GM18520 (cell line): ENCODE results near the gene C16orf96.
A peak's percentile ranks its signal among the peaks of the same experiment; 100 is the strongest.

Experiments
- ATAC-seq: cut with Tn5 transposase; IDR thresholded peaks from one replicate; pipeline ENCODE4 v1.9.1; 2021; ENCODE audit not compliant: unreplicated experiment

Gene C16orf96

DNA sequence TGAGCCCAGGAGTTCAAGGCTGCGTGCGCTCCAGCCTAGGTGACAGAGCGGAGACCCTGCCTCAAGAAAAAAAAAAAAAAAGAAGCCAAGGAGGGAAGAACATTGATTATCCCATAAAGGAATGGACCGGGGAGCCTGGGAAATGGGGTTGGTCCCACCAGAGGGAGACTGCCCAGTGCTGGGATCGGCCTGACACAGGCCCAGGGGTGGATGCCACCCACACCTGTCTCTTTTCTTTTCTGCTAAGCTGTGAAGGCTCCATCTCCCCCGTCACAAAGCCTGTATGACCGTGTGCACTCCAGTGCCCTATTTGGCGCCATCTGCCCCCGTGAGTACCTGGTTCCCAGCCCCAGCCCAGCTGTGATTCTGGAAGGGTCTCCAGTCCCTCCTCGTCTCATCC lies 42.9 kb downstream of the C16orf96 start:
- ATAC-seq, result no peak

DNA sequence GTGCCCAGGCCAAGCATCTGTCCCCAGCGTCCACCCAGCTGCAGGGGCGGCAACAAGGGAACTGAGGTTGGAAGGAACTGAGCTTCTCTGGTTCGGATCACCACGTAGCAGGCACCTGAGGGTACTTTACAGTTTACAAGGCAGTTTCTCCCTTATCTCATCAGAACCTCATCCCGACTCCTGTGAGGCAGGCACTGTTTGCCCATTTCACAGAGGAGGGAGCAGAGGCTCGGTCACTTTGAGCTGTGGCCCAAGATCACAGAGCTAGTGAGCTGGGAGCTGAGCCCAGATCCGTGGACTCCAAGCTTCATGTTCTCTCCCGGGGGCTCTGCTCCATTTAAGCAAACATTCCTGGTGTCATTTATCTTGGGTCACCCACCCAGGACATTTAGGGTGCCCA lies 43.4 kb downstream of the C16orf96 start:
- ATAC-seq, result no peak

DNA sequence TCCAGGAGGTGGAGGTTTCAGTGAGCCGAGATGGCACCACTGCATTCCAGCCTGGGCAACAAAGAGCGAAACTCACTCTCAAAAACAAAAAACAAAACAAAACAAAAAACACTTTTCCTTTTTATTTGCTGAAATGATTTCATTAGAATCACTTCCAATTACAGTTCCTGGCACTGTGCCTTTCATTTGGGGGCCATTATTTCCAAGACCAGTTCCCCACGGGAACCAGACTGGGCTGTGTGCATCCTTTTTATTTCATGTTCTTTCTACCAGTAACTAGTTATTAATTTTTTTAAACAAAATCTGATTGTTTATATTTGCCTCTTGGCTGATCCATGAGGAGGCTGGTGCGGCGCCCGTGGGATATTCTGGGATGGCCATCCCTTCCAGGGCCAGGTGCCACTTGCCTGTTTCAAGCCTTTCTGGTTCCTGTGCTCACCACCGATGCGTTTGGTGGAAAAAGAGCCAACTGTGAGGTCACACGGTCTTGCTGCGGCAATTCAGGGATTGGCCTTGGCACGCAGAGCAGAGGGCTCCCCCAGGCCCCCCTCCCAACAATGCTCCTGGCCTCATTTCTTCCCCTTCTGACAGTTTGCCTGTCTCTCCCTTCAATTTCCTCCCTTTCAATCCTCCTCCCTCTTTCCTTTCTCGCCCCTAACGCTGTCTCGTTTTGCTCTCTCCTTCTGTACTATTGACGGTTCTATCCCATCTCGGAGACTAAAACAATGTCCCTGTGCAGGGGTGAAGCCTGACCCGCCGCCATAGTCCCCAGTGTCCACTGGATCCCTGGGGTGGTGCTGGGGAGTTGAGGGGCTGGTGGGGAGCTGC lies 45.1 kb downstream of the C16orf96 start:
- no peak for ATAC-seq

DNA sequence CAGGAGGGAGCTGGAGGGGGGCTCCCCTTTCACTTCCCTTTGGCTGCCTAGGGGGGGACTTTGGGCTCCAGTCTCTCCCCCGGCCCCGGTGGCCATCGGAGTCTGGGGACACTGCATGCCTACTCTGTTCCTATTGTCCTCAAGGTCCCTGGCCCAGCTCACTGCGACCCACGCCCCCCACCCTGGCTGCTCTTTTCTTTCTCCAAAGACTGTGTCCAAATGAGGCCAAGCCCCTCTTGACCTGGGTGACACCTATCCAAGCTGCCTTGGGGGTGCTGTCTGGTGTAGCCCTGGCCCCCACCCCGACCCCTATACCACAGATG lies 45.7 kb downstream of the C16orf96 start:
- ATAC-seq, result no peak

DNA sequence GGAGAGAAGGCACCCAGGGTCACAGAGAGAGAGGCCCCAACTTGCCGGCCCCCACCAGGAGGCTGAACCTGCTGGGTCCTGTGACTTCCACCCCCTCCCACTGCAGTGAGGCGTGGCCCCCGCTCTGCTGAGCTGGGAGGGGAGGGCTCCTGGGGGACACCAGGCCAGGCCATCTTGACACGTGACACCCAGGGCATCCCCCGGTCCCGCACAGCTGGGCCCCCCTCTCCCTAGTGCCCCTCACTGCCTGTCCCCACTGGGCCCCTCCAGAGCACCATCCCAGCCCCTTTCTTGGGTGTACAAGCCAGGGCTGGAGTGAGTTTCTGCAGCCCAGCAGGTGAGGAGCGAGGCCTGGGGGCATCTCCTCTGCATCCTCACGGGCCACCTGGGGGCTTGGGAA lies 46.2 kb downstream of the C16orf96 start:
- ATAC-seq, result no peak

DNA sequence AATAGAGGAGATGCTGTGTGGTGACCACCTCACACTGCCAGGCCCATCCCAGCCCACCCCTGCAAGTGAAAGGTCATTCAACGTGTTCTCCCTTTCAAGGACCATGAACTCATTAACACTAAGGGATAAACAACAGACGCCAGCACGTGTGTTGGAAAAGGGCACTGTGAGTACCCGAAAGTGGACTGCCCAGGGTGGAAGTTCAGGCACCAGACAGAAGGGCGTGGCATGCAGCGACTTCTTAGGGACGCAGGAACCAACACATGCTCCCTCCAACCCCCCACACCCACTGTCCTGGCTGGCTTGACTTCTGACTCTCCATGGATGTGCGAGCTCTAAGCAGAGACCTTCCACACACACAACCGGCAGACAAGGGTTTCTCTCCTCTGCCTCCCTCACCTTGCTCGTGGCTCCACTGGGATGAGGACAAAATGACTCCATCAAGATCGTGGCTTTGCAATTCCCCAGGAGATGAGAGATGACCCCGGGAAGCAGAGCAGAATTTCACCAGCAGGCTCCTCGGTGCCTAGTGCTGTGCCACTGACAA lies 47.6 kb downstream of the C16orf96 start:
- ATAC-seq, result no peak

DNA sequence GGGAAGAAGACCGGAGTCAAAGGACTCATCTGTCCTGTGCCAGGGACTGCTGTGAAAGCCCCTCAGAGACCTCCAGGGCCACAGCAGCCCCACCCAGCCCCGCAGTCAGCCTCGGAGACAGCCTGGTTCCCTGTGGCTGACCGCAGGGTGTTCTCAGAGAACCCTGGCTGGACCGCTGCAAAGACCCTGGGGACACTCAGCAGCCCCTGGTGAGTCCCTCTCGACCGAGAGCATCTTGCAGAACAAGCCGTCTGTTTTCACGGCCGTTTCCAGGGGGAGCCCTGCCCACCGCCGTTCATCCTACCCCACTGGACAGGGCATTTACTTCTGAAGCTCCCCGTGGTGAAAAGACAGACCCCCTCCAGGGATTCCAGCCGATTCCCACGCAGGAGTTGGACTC lies 48.3 kb downstream of the C16orf96 start:
- no peak for ATAC-seq

DNA sequence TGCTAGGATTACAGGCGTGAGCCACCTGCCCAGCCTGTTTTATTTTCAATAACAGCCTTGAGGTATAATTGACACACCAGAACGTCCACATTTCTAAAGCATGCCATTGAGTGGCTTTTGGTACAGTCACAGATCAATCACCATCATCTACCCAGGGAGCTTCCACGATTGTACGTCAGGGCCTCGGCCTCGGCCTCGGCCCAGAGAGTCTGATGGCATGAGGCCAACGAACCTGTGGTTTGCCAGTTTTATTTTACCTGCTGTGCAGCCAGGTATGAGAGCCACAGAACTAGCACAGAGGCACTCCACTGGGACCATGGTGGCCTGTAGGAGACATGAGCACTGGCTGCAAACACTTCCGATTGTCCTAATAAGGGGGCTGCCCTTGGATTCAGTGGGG lies 50.2 kb downstream of the C16orf96 start:
- no peak for ATAC-seq

DNA sequence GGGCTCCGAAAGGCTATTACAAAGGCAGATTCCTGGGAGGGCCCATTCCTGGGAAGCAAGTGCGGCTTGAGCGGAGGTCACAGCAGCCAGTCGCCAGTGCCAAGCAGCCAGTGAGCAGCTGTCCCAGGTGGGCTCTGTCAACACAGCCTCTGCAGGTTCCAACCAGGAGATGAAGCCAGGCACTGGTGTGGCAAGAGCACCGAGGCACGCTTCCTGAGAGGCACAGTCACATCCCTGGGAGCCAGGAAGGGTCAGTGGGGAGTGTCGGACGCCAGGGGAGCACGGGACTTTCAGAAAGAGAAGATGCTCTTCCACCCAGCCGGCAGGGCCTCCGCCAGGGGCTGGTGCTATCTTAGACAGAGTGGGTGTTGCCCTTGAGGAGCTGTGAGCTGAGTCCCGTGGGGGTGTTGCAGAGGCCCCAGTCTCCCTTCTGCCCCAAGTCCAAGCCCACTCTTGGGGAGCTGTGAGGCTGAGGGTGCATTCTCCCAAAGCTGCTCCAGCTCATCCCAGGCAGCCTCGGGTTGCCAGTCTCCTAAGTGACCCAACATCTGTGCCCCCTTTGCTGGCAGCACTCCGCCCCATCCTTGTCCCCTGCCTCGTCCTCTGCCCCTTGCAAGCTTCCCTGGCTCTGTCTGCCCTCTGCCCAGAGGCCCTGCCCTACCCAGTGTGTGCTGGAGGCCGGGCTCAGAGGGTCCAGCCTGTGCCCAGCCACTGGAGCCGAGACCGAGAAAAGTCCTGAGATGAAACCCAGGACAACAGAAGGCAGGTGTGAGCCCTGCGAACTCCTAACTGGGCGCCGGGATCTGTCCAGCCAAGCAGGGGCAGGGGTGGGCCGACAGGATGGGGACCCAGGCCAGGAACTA lies 51.9 kb downstream of the C16orf96 start:
- ATAC-seq, result no peak

DNA sequence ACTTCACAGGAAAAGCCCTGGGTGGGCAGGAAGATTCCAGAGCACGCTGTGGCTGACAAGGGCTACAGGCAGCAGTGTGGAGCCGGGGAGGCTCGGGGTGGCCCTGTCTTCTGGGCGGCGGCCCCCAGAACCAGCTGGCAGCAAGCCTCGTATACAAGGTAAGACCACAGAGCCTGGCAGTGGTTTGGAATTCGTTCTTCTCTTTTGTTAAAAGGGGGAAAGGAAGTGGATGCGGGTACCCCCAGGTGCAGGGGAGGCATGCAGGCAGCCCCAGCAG lies 52.5 kb downstream of the C16orf96 start:
- ATAC-seq, result no peak

DNA sequence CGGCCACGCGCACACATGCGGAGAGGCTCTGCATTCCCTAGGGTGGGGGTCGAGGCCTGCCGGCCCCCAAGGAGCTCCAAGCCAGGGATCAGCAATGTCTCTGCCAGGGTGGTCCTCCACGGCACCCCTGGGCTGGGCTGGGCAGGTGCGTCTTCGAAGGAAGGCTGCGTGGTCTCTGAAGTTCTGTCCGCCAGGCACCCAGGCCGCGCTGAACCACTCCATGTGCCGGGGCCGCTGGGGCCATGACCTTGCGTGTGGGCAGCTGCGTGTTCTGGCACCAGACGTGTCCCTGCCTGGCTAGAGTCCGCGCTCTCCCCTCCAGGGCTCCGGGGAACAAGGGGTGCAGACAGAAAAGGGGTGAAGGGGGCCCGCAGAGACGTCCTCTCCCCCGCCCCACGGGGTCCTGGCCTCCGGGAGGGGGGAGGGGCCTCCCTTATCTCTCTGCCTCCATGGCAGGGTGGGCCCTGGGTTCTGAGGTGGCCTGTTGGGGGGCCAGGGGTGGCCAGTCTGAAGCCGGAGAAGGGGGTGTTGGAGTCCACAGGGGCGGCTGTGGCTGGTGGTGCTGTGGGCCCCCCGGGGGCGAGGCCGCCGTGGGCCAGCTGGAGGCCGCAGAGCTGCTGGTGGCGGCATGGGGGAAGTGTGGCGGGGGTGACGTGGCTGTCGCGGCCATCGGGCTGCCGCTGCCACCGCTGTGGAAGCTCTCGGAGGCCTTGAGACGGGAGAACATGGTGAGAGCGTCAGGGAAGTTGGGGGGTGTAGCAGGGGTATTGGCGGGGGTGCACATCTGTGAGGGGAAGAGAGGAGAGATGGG lies 53.3 kb downstream of the C16orf96 start:
- ATAC-seq, result no peak

DNA sequence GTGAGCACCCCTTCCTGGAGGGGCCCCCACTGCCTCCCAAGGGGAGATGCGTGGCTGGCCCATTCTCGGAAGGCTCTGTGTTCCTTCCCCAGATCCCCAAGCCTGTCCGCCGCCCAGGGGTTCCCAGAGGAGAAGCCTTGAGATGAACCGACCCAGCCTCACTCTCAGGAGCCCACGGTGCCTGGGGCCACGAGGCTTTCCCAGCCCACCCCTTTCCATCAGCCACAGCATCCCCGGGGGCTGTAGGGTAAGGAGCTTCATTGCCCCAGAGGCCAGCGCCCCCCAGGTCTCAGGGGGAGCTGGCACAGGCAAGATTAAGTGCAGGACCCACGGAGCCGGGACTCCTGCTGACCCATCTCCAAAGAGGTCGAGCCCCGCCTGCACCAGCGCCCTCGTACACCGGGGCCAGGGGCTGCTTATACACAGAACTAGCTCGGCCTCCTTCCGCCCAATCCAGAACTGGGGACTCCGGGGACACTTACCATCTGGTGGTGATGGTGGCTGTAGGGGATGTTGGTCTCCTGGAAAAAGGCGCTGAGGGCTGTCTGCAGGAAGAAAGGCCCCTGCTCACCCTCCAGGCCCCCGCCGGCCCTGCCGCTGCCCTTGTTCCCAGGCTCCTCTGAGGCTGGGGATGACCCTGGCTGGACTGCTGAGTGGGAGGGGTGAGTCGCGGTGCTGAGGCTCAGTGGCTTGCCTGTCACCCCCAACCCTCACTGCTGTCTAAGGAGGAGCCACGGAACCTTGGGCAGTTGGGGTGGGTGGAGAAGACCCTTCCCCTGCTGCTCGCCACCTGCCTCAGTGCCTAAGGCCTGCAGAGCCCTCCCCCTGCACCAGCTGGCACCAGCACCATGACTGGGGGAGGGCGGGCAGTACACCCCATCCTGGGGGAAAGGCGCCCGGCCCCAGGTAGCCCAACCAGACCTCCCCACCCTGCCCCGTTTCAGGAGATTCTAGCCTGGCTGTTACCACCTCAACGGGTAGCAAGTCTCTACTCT lies 54.2 kb downstream of the C16orf96 start:
- no peak for ATAC-seq

DNA sequence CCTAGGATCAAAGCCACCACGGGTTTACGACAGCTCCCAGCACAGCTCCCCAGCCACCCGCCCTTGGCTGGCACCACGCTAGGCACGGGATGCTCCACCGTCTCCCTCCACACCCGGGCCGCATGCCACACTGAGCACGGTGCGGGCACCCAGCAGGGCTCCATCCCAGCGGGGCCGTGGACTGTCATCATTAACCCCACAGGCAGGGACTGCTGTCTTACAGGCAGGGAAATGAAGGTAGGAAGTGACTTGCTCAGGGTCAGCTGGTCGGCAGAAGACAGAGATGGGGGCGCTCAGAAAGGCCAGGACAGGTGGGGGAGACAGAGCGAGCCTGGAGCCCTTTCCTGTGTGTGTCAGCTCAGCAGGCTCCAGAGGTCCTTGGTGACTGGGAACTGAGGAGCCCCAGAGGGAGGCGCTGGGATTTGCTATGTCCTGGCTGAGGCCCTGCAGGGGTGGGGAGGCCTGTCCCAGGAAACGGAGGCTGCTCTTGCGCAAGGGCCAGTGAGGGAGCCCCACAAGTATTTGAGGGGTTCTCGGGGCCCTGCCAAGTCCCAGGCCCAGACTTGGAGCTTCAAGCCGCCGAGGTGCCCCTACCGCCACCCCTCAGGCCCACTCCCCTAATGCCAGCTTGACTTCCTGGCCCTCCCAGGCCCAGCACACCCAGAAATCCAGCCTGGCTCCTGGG lies 55.3 kb downstream of the C16orf96 start:
- ATAC-seq, result no peak

DNA sequence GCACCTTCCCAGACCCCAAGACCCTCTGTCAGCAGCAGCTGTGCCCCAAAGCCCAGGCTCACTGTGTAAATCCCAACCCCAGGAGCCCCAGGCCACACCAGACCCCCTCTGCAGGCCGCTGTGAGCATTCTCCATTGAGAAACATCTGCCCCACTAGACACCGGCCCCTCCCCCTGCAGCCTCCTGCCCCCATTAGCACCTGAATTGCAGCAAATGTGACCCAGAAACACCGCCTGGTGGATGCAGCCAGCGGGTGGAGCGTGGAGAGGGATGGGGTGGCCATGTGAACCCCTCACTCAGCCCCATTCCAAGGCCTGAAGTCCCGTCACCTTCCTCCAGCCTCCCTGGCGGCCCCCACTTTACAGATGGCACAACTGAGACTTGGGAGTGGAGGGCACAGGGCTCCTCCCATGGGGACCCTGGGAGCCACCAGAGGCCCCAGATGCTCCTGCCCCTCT lies 56.4 kb downstream of the C16orf96 start:
- ATAC-seq, result no peak

DNA sequence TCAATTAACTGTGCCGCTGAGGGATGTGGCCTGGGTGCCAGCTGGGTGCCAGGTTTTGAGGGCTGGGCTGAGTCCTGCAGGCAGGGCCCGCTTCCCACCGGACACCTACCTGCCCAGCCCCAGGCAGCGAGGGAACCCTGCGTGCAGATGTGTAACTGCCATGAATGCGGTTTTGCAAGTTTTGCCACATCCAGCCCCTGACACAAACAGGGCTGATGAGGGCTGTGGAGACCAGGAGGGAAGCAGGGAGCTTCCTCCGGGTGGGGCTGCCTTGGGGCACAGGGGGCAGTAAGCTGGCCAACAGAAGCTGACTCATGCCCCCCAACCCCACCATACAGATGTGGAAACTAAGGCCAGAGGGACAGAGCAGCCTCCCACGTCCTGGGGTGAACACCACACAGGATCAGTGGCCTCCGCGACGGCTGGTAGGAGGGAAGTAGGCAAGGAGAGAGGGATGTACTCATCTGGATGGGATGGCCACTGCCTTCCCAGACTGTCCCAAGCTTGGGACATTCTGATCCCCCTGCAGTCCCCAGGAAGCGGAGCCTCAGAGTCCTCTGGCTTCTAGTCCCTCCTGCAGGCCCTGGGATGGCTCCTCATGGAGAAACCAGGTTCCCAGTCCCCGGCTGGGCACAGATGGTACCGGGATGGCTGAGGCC lies 57.0 kb downstream of the C16orf96 start:
- ATAC-seq, result no peak

DNA sequence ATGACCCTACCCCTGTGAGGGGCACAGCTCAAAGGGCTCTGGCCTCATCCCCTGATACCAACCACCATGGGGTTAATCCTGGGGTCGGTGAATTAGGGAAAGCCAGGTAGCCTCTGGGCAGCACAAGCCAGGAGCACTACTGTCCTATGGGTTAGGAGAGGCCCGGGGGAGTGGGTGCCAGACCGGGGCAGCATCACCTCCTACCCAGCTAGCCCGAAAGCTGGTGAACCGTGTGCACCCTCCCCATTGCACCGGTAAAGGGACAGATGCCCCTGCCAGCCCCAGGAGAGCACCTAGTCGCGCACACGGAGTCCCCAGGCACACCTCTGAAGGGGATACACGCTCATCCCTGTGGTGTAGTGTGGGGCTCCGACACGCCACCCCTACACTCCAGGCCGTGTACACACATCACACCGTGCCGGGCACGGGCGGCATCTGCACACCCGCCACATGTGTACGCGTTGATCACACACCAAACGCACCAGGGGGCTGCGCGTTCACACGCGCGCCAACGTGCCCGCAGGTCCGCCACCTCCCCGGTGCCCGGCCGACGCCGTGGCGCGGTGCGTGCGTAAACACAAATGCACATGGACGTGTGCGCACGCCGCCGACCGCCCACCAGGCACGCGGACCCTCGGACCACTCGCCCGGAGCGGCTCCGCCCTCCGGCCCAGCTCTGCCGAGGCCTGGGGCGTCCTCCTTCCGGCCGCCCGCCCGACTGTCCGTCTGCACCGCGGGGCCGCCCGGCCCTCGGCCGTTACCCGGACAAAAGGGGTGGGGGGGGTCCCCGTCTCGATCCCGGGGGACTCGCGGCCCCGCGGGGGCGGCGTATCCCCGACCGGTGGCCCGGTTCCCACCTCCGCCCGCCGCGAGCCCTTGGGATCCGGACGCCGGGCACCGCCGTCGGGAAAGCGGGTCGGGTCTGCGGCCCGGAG lies 57.8 kb downstream of the C16orf96 start:
- no peak for ATAC-seq

DNA sequence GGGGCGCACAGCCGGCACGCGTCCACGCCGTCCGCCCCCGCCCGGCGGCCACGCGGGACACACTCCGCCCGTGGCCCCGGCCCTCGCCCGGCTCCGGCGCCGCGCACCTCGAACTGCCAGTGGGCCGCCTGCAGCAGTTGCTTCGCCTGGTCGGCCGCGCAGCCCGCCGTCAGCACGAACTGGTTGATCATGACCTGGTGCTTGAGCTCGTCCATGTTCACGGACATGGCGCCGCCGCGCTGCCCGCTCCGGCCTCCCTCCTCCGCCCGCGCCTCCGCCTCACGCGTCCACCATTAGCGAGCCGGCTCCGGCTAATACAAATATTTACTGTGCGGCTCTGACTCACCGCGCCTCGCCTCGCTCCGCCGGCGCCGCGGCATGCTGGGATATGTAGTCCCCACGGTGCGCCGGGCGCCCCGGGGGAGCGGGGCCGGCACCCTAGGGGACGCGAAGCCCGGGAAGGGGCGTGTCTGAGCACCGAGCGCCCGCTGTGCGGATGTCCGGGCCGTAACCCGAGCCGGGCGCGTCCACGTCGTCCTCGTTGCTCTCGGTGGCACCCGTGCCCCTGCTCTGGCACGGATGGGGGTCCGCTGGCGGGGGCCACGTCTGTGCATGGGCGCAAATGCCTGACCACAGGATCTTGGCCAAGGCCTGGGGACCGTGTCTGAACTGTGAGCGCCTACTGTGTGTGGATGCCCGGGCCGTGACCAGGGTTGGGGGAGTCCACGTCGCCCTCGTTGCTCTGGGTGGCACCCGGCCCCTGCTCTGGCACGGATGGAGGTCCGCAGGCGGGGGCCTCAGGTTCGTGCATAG lies 58.6 kb downstream of the C16orf96 start, which contains the start of gene UBALD1:
Gene UBALD1, minus strand, starts transcription at position 318 of the 813 bp plus-strand sequence. Its CDS starts 91 bp downstream, at position 227.
- ATAC-seq, result peak; percentile 69
